NCI-H1092 treated with DMSO at 0.1 percent for 48 hours (cell line): ENCODE results near the gene MEIOC.
"Not testable (repeated sequence)": the region's sequence is repeated elsewhere in the genome, so short reads cannot be mapped to it uniquely, and the experiment has no call there.

Experiments
- DNase-seq: peaks from one replicate; lab custom pipeline; 2025; lab: John Stamatoyannopoulos, UW

MEIOC gene

DNA sequence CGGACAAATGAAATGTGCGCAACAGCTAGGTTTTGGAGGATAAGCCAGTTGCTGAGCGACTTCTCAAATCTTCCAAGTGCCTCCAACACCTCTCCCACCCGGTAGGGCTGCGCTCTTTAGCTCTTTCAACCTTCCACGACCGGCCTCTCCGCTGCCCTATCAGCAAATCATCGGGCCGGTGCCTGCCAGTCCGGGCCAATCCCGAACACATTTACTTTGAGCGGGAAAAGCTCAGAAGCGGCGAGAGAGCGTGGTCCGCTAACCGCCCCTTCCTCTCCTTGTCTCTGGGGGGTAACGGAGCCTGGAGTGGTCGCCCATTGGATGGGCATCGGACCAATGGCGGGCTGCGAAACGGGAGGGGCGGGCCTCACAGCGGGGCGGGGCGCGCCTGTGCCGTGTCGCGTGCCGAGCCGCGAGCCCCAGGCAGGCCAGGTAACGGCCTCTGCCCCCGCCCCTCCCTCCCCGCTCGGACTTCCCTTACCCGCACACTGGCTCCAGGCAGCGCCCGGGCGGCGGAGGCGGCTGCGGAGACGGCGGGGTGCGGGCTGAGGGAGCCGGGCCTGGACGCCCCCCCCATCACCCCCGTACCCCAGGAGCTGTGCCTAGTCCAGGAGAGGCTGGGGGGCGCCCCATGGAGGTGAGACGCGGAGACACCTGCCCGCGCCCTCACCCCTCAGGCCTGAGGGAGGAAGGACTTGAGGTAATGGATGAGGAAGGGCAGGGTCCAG, at the start of gene MEIOC:
Gene MEIOC (plus strand): TSS at position 486 of the 728 bp plus-strand sequence. CDS start 146 bp downstream, at position 632.
- peak; percentile 12 for DNase-seq

DNA sequence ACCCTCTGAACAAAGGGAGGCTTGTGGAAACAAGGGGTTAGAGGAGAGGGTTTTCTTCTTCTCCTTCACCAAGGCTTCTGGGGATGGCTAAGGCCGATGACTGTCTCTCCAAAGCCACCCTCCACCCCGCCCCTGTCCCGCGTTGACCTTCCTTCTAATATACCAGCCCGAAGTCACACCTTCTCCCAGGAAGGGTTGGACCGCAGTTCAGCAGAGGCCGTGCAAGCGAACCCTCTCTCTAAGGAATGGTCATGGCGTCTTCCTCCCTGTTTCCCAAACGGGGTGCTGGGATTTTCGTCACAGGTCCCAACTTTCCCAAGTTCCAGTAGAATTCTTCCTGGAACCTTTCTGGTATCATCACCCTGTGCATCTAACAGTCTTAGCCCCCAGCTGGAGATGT, 49.6 kb upstream of the MEIOC start:
- DNase-seq: no peak

DNA sequence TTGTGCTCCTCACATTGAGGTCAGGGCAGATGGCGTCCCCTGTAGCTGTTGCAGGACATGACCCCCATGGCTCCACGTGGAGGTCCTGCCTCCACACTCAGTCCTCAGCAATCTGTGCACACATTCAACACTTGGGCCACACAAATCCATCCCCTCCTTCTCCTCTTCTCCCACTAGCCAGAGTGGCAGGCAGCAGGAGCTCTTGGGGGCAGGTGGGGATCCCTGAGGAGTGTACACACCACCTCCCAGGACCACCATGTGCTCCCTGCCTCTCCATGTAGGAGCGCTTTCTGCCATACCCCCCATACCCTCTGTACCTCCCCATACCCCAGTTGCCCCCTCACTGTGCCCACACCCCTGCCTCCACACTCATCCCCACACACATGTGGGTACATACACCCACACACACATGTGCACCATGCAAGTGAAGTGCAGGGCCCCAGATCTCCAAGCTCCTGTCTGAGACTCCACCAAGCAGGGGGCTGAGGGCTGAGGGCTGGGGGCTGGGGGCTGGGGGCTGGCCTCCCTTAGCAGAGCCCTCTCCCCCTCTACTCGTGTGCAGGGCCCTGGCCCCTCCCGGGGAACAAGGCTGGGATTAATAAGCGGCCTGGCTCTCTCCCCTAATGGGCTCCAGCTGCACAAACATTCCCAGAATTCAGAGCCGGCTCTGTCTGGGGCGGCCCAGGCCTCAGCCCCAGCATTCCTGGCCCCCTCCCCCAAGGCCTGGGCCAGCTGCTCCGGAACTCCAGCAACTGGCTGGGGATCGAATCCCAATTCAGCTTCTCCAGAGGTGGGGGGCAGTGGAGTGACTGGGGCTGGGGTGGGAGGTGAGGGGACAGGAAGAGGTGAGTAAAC, 48.2 kb upstream of the MEIOC start:
- DNase-seq: peak; percentile 92

DNA sequence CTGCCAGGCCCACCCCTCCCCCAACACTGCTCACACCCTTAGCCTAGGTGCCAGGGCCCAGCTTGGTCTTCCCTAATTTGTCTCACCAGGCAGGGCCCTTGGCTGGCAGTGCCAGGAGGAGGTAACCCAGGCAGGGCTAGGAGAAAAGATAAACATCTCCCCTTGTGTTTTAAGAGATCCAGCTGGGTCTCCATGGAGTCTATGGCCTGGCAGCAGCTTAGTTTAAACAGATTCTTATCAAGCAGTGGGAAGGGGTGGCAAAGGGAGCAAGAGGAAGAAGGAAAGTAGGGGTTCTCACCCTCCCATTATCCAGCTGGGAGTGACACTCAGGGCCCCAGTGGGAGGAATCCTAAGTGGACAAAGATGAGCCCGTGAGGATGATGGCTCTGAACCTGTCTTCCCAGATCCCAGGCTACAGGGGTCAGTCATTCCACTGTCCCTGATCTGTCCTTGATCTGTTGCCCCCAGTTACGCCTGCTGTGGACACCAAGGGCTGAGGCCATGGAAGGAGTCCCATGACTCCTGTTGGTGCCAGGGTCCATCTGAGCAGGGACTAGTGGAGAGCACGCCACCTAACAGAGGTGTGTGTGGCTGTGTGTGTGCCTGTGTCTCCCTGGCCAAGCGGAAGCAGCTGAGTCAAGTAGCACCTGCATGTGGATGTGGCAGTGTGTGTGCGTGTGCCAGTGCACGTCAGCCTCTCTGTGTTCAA, 47.4 kb upstream of the MEIOC start:
- peak; percentile 90 for DNase-seq

DNA sequence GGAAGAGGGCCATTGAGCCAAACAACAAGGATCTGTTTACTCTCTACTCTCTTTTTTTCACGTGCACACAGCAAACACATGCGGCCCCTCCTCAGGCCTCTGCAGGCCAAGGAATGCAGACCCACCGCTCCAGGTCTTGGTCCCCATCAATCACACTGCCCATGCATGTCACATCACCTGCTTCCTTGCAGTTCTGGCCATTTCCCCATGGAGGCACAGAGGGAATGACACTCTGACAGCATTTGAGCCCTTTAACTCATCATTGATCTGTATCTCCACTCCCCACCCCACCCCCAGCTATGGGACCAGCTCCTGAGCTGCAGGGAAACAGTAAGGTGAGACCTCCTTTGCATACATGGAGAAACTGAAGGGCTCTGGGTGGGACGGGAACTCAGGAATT, 45.9 kb upstream of the MEIOC start:
- peak; percentile 81 for DNase-seq

- peak; percentile 17 for DNase-seq
Measured at GRCh38 chr17:44610871-44611270, 45.4 kb upstream of the MEIOC start.

DNA sequence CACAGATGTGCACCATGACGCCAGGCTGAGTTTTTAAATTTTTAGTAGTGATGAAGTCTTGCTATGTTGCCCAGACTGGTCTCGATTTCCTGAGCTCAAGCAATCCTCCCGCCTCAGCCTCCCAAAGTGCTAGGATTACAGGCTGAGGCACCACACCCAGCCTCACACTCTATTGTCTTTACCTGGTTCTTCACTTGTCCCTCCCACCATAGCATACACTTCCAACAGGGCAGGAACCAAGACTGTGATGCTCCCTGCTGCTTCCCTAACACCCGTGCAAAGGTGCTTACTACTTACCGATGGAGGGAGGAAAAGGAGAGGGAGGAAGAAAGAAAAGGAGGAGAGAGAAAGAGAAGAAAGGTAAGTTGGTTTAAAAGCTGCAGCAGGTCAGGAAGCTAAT, 41.4 kb upstream of the MEIOC start:
- DNase-seq: no peak

GRCh38 chr17:44618652-44619051, 37.6 kb upstream of the MEIOC start:
- not testable (repeated sequence) for DNase-seq

GRCh38 chr17:44623070-44623725, 33.1 kb upstream of the MEIOC start:
- no peak for DNase-seq

- DNase-seq: no peak
Measured at GRCh38 chr17:44627513-44628242, 28.6 kb upstream of the MEIOC start.

DNA sequence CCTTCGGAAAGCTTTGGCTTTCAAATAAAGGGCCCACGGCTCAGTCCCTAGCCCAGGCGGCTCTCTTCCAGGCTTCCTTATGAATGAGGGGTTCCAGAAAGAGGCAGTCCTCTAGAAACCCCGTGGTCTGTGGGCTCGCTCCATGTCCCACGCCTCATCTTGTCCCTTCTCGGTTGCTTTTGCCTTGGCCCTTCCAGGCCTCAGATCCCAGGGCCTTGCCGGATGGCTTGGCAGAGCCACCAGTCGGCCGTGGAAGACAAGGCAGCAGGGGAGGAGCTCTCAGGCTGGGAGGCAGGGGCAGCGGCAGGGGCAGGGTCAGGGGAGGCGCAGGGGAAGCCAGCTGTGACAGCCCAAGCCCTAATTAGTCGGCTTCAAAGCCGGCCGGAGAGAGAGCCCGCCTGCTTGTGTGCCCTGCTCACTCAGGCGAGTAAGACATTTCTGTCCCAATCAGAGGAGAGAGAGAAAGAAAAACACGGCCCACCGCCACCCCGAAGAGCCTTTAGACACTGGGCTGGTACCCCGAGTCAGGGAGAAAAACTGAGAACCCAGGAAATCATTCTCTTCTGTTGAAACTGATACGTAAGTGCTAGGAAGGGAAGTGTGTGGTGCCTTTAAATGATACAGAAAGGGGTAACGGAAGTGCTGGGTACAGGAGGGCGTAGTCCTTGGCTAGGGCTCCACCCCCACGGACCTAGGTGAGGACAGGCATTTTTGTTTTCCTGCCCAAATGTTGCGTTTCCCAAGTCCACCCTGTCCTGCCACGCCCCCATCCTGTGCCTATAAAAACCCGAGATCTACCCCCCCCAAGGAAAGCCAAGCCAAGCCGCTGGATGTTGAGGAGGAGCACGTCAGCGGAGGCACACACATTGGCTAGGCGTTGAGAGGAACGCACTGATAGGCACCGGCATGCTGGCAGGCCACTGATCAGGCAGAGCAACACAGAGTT, 27.8 kb upstream of the MEIOC start:
- DNase-seq: peak; percentile 87

- DNase-seq: no peak
Measured at GRCh38 chr17:44629314-44629713, 27.0 kb upstream of the MEIOC start.

DNA sequence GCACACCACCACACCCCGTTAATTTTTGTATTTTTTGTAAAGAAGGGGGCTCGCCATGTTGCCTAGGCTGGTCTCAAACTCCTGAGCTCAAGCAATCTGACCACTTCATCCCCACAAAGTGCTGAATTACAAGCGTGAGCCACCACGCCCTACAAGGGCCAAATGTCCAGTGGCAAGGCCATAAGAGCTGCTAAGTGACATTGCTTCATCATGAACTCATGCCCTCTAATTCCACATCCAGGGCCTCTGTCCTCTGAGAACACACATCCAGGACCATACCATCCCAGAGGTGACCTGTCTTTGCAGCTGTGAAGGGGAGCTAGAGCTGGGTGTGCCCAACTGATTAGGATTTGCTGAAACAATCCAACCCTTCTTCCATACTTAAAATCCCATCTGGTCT, 25.6 kb upstream of the MEIOC start:
- DNase-seq: no peak

GRCh38 chr17:44633998-44634397, 22.3 kb upstream of the MEIOC start:
- DNase-seq: no peak

GRCh38 chr17:44634401-44634800, 21.9 kb upstream of the MEIOC start:
- not testable (repeated sequence) for DNase-seq

- DNase-seq: peak; percentile 61
Measured at GRCh38 chr17:44636562-44636961, 19.7 kb upstream of the MEIOC start.

DNA sequence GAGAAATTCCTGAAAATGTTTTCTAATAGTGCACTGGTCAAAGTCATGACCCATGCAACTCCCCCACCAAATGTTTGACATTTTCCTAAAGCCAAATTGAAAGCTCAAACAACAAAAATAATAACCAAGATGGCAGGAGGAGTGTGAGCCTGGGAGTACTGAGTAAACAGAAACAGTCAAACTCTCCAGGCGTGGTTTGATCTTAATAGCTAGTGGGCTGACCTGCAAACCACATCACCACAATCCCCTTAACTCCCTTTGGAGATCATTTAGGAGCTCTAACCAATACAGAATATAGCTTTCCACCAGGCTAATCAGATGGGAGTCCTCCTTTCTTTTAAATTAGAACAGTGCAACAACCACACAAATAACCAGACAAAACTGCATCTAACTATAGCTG, 19.2 kb upstream of the MEIOC start:
- DNase-seq: no peak

DNA sequence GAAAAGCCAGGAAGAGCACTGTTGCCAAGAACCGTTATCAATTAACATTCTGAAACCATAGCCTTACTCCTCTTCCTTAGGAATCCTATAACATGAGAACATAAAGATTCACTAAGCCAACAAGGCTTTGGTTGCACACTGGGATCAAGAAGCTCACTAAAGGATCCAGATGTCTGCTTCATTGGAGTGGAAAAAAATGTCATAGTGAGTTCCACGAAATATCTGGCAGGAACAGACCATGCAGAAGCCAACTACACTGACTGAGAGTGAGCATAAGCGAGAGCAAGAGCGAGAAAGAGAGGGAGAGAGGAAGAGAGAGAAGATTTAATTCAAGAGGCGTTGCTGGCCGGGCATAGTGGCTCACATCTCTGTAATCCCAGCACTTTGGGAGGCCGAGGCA, 13.4 kb upstream of the MEIOC start:
- DNase-seq: no peak

GRCh38 chr17:44645341-44645740, 10.9 kb upstream of the MEIOC start:
- DNase-seq: no peak

DNA sequence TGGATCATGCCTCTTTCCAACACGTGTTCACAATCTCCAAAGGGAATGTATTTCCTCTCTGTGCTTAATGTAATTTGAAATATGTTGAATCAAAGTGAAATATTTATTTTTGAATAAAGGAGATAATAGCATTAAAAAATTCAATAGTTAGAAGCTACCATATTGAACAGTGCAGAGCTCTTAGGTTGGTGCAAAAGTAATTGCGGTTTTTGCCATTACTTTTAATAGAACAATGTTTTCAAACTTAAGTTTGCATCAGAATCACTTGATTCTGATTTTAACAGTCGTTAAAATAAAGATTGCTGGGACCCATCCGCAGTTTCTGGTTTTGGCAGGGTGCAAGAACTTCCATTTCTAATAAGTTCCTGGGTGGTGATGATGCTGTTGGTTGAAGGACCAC, 10.0 kb upstream of the MEIOC start:
- no peak for DNase-seq
